Endothelial cell (in vitro differentiated cells): Measurements from ENCODE around the gene ATP1A3. TPM values are rescaled to one million over a fixed set of nuclear protein-coding genes. Genes with fewer than 3 reads are reported as not detected.

ENCODE experiments used
- DNase-seq: peaks from one replicate; pipeline ENCODE4 v3.0.0; 2021; ENCODE audit warnings: low spot score
- H3K27ac Mint-ChIP-seq: one replicate; pipeline ENCODE4 v1.8.0; 2021; ENCODE audit warnings: mixed read lengths, inconsistent platforms; ENCODE audit not compliant: unreplicated experiment
- H3K27me3 Mint-ChIP-seq: one replicate; pipeline ENCODE4 v1.8.0; 2021; ENCODE audit warnings: mild to moderate bottlenecking, moderate library complexity, mixed read lengths, inconsistent platforms; ENCODE audit not compliant: unreplicated experiment
- H3K36me3 Mint-ChIP-seq: one replicate; pipeline ENCODE4 v1.8.0; 2021; ENCODE audit warnings: mild to moderate bottlenecking, low read depth, mixed read lengths, inconsistent platforms; ENCODE audit not compliant: unreplicated experiment
- H3K4me1 Mint-ChIP-seq: one replicate; pipeline ENCODE4 v1.8.0; 2021; ENCODE audit warnings: mild to moderate bottlenecking, mixed read lengths, inconsistent platforms; ENCODE audit not compliant: unreplicated experiment
- H3K4me3 Mint-ChIP-seq: one replicate; pipeline ENCODE4 v1.8.0; 2021; ENCODE audit warnings: mild to moderate bottlenecking, mixed read lengths, inconsistent platforms; ENCODE audit not compliant: unreplicated experiment
- H3K9me3 Mint-ChIP-seq: one replicate; pipeline ENCODE4 v1.8.0; 2021; ENCODE audit warnings: mixed read lengths, inconsistent platforms; ENCODE audit not compliant: unreplicated experiment
- total RNA-seq: library from RNA; stranded (reverse); fragmentation: NEBNext Ultra II Directional; extraction: Animal tissue kit (Norgen Biotek cat#: 25700); gene quantifications from one replicate; pipeline ENCODE4 v1.2.1, GENCODE V29; 2021; ENCODE audit not compliant: unreplicated experiment
- TF ChIP-seq, protein P1 (sequence below): fragments of 200-600 bp; sonication (generic); IDR thresholded peaks from one replicate; pipeline ENCODE4 v1.5.0; 2021; ENCODE audit warnings: antibody characterized with exemption; ENCODE audit not compliant: unreplicated experiment

ATP1A3 gene
- total RNA-seq, 1 donor from 2014 or later: not detected

DNA sequence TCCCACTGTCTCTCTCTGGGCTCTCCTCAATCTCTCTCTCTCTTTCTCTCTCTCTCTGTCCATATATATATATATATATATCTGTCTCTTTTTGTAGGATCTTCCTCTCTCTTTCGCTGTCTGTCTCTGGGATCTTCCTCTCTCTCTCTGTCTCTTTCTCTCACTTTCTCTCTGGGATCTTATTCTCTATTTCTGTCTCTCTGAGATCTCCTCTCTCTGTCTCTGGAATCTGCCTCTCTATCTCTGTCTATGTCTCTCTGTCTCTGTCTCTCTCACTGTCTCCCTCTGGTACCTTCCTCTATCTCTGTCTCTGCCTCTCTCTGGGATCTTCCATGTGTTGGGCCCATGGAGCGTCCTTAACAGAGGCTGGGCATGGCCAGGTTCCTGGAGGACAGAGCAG lies 3.4 kb downstream of the ATP1A3 start:
- peaks cover 10% of the 10 kb centered on the region for H3K27me3 Mint-ChIP-seq
- no peaks in the 10 kb centered on the region for H3K9me3 Mint-ChIP-seq
- H3K4me3 Mint-ChIP-seq: no peak overlapping the region
- TF ChIP-seq, protein P1, sequence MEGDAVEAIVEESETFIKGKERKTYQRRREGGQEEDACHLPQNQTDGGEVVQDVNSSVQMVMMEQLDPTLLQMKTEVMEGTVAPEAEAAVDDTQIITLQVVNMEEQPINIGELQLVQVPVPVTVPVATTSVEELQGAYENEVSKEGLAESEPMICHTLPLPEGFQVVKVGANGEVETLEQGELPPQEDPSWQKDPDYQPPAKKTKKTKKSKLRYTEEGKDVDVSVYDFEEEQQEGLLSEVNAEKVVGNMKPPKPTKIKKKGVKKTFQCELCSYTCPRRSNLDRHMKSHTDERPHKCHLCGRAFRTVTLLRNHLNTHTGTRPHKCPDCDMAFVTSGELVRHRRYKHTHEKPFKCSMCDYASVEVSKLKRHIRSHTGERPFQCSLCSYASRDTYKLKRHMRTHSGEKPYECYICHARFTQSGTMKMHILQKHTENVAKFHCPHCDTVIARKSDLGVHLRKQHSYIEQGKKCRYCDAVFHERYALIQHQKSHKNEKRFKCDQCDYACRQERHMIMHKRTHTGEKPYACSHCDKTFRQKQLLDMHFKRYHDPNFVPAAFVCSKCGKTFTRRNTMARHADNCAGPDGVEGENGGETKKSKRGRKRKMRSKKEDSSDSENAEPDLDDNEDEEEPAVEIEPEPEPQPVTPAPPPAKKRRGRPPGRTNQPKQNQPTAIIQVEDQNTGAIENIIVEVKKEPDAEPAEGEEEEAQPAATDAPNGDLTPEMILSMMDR: no peak
- no peak overlapping the region for H3K27ac Mint-ChIP-seq
- H3K4me1 Mint-ChIP-seq: peaks cover 10% of the 10 kb centered on the region
- H3K36me3 Mint-ChIP-seq: peaks cover 7% of the 10 kb centered on the region
- no peak for DNase-seq

DNA sequence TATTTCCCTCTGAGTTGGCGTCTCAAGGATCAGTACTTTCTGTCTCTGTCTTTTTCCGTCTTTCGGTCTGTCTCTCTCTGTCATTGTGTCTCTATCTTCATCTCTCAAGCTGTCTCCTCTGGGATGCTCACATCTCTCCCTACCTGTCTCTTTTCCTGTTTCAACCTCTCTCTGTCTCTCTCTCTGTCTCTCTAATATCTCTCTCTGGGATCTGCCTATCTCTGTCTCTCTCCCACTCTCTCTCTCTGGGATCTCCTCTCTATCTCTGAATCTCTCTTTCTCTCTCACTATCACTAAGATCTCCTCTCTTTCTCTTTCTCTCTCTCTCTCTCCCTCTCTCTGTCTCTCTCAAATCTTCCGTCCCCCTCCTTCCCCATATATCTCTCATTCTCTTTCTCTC lies 4.0 kb downstream of the ATP1A3 start:
- H3K4me1 Mint-ChIP-seq: peaks cover 6% of the 10 kb centered on the region
- H3K36me3 Mint-ChIP-seq: peaks cover 3% of the 10 kb centered on the region
- no peak for DNase-seq
- H3K9me3 Mint-ChIP-seq: no peaks in the 10 kb centered on the region
- TF ChIP-seq, protein P1: no peak
- no peak overlapping the region for H3K27ac Mint-ChIP-seq
- no peak overlapping the region for H3K4me3 Mint-ChIP-seq
- peaks cover 6% of the 10 kb centered on the region for H3K27me3 Mint-ChIP-seq

DNA sequence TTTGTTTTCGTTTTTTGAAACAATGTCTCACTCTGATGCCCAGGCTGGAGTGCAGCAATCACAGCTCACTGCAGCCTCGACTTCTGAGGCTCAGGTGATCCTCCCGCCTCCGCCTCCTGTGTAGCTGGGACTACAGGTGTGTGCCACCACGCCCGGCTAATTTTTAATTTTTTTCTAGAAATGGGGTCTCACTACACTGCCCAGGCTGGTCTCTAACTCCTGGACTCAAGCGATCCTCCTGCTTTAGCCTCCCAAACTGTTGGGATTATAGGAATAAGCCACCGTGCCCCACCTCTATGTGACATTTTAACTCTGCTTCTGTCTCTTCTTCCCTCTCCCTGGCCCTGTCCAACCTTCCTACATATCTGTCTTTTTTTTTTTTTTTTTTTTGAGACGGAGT lies 5.1 kb downstream of the ATP1A3 start:
- peaks cover 3% of the 10 kb centered on the region for H3K27me3 Mint-ChIP-seq

DNA sequence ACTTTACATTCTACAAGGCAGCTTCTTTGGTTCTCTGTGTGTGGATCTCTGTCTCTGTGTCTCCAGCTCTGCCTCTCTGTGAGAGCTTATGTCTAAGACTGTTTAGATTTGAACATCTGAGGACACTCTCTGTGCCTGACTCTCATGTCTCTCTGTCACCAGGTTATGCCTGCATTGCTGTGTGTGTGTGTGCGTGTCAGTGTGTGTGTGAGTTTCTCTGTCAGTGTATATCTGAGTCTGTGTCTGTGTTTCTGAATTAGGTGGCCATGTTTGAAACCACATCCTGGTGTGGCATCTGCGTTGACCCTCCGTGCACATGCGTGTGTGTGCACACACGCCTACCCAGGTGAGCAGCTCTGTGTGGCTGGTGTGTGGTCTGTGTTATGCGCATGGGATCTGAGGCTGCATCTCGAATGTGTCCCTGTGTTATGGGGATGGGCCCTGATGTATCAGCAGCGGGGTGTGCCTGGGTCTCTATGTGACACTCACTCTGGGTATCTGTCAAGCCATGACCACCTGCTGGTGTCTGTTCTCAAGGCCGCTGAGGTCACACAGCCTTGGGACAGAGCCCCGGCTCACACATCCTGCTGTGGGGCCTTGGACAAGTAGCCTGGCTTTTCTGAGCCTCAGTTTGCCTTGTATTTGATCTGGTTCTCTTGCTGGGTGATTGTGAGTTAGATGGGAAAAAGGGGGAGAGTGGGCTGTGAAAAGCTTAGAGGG lies 6.7 kb downstream of the ATP1A3 start:
- Mint-ChIP-seq H3K36me3 (no peaks in the 10 kb centered on the region), H3K27ac (no peak overlapping the region), H3K4me1 (no peaks in the 10 kb centered on the region), H3K27me3 (no peaks in the 10 kb centered on the region), H3K4me3 (no peak overlapping the region), H3K9me3 (no peaks in the 10 kb centered on the region)
- TF ChIP-seq, protein P1: no peak
- no peak for DNase-seq

More for the DNA sequence above, 5.1 kb downstream of the ATP1A3 start:
- TF ChIP-seq, protein P1: no peak
- Mint-ChIP-seq H3K4me3 (no peak overlapping the region), H3K9me3 (no peaks in the 10 kb centered on the region), H3K27ac (no peak overlapping the region), H3K36me3 (no peaks in the 10 kb centered on the region), H3K4me1 (peaks cover 3% of the 10 kb centered on the region)
- DNase-seq: no peak

DNA sequence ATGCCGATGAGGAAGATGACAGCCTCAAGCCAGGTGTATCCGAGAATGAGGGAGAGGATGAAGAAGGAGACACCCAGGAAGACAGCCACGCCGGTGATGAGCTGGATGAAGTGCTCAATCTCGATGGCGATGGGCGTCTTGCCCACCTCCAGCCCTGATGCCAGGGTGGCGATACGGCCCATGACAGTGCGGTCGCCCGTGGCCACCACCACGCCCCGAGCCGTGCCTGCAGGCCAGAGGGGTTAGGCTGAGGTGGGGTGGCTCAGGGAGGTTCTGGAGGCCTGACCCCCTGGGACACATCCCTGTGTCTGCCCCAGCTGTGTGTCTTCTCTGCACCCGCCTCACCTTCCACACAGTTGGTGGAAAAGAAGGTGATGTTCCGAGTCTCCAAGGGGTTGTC lies 9.1 kb downstream of the ATP1A3 start:
- Mint-ChIP-seq H3K36me3 (no peaks in the 10 kb centered on the region), H3K4me1 (no peaks in the 10 kb centered on the region), H3K27me3 (no peaks in the 10 kb centered on the region), H3K9me3 (no peaks in the 10 kb centered on the region), H3K4me3 (no peak overlapping the region), H3K27ac (no peak overlapping the region)
- TF ChIP-seq, protein P1: no peak
- no peak for DNase-seq
